ENCODE results near the gene SLC1A4. TPM values are rescaled to one million over a fixed set of nuclear protein-coding genes. Genes with fewer than 3 reads are reported as not detected.

SLC1A4 gene
- total and polyA plus RNA-seq, 2 donors from 2014 or later: 2.1 to 10.6 TPM

DNA sequence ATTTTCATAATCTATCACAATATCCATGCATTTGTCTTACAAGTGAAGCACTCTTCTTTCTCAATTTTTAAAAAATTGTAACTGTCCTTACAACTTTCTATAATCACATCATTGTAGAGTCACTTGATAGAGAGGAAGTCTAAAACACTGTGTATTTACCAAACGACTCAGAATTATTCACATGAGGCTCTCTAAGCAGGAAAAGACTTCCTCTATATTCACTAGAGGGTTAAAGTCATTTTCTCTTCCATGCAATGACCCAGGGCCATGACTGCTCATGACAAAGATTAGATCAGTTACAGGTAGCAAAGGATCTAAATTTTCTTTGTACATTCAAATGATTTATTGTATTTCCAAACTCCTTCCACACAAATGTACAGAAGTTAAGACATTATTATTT, 9.0 kb upstream of the SLC1A4 start:
- peaks cover 0 to 4% (median 0%) of the 10 kb centered on the region in 3 donors for H3K4me1 ChIP-seq (ENCODE audit: control insufficient read depth in 2 of 3, insufficient read depth in 2 of 3, low read depth in 1 of 3, low read length in 3 of 3)
- TF ChIP-seq, protein P1, sequence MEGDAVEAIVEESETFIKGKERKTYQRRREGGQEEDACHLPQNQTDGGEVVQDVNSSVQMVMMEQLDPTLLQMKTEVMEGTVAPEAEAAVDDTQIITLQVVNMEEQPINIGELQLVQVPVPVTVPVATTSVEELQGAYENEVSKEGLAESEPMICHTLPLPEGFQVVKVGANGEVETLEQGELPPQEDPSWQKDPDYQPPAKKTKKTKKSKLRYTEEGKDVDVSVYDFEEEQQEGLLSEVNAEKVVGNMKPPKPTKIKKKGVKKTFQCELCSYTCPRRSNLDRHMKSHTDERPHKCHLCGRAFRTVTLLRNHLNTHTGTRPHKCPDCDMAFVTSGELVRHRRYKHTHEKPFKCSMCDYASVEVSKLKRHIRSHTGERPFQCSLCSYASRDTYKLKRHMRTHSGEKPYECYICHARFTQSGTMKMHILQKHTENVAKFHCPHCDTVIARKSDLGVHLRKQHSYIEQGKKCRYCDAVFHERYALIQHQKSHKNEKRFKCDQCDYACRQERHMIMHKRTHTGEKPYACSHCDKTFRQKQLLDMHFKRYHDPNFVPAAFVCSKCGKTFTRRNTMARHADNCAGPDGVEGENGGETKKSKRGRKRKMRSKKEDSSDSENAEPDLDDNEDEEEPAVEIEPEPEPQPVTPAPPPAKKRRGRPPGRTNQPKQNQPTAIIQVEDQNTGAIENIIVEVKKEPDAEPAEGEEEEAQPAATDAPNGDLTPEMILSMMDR (IDR thresholded peaks at IDR 0.05; ENCODE audit: borderline replicate concordance, extremely low read depth, insufficient read depth): no peak
- FAIRE-seq: no peak
- no peak for DNase-seq
- no peak overlapping the region for H3K27ac ChIP-seq (ENCODE audit: low read depth in 2 of 2, low read length in 2 of 2)
- H3K9me3 ChIP-seq (ENCODE audit: control insufficient read depth in 2 of 3, insufficient read depth in 1 of 3, low read length in 3 of 3): no peaks in the 10 kb centered on the region
- no peak overlapping the region for H3K9ac ChIP-seq (ENCODE audit: low read length in 3 of 3)
- H3K27me3 ChIP-seq (ENCODE audit: control insufficient read depth, insufficient read depth, low read length): no peaks in the 10 kb centered on the region
- intact Hi-C loops (cut with DNase I): no loop called here
- H3K4me3 ChIP-seq (ENCODE audit: low read length in 3 of 3): no peak overlapping the region
- H3K36me3 ChIP-seq (ENCODE audit: control insufficient read depth in 2 of 3, insufficient read depth in 3 of 3, low read length in 3 of 3): no peaks in the 10 kb centered on the region

DNA sequence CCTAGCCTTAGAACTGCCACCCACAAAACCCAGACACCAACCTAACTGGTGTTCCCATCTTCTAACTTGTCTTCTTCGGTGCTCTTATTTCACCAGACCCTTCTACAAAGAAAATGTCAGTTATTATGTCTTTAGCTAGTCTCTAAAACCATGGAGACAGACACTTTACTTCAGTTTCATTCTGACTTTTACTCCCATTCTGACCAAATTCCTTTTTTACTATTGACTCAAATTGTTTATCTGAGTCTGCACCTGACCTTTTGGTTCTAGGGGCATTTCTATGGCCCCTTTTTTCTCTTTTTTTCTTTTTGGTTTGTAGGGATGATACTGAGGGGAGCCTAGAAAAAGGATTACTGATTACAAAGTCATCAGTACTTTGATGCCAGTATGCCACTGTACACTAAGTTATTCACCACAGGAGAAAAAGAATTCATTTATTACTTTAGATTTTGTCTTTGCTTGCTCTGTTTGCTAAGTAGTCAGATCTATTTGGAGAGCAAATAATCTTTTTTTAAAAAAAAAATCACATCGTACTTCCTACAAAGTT, 6.8 kb upstream of the SLC1A4 start:
- intact Hi-C loops (cut with DNase I): no loop called here
- Histone ChIP-seq H3K36me3 (ENCODE audit: control insufficient read depth in 2 of 3, insufficient read depth in 3 of 3, low read length in 3 of 3) (no peaks in the 10 kb centered on the region), H3K27ac (ENCODE audit: low read depth in 2 of 2, low read length in 2 of 2) (no peak overlapping the region), H3K4me1 (ENCODE audit: control insufficient read depth in 2 of 3, insufficient read depth in 2 of 3, low read depth in 1 of 3, low read length in 3 of 3) (no peaks in the 10 kb centered on the region), H3K4me3 (ENCODE audit: low read length in 3 of 3) (no peak overlapping the region), H3K9ac (ENCODE audit: low read length in 3 of 3) (no peak overlapping the region), H3K9me3 (ENCODE audit: control insufficient read depth in 2 of 3, insufficient read depth in 1 of 3, low read length in 3 of 3) (no peaks in the 10 kb centered on the region), H3K27me3 (ENCODE audit: control insufficient read depth, insufficient read depth, low read length) (no peaks in the 10 kb centered on the region)
- no peak for DNase-seq
- TF ChIP-seq, protein P1 (IDR thresholded peaks at IDR 0.05; ENCODE audit: borderline replicate concordance, extremely low read depth, insufficient read depth): no peak
- FAIRE-seq: no peak

DNA sequence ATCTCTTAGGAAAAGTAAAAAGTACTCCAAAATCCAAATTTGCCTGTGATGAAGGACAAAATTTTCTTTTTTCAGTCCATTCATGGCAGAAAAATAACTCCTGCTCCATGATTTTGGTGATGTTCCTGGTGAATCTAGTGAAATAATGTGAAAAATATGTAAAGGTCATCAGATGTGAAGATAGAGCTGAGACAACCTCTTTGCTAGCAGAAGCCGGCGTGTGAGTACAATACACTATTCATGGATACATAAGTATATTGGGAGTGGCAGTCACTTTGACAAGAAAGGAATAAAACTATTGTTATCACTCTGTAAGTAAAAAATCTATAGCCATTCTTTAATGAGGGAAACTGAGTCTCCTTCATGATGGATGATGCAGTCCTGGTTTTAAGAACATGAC, 6.3 kb upstream of the SLC1A4 start:
- Histone ChIP-seq H3K9me3 (ENCODE audit: control insufficient read depth in 2 of 3, insufficient read depth in 1 of 3, low read length in 3 of 3) (no peaks in the 10 kb centered on the region), H3K4me3 (ENCODE audit: low read length in 3 of 3) (no peak overlapping the region), H3K36me3 (ENCODE audit: control insufficient read depth in 2 of 3, insufficient read depth in 3 of 3, low read length in 3 of 3) (no peaks in the 10 kb centered on the region), H3K27ac (ENCODE audit: low read depth in 2 of 2, low read length in 2 of 2) (no peak overlapping the region), H3K9ac (ENCODE audit: low read length in 3 of 3) (no peak overlapping the region), H3K27me3 (ENCODE audit: control insufficient read depth, insufficient read depth, low read length) (no peaks in the 10 kb centered on the region), H3K4me1 (ENCODE audit: control insufficient read depth in 2 of 3, insufficient read depth in 2 of 3, low read depth in 1 of 3, low read length in 3 of 3) (no peaks in the 10 kb centered on the region)
- TF ChIP-seq, protein P1 (IDR thresholded peaks at IDR 0.05; ENCODE audit: borderline replicate concordance, extremely low read depth, insufficient read depth): no peak
- intact Hi-C loops (cut with DNase I): no loop called here
- no peak for DNase-seq
- no peak for FAIRE-seq

DNA sequence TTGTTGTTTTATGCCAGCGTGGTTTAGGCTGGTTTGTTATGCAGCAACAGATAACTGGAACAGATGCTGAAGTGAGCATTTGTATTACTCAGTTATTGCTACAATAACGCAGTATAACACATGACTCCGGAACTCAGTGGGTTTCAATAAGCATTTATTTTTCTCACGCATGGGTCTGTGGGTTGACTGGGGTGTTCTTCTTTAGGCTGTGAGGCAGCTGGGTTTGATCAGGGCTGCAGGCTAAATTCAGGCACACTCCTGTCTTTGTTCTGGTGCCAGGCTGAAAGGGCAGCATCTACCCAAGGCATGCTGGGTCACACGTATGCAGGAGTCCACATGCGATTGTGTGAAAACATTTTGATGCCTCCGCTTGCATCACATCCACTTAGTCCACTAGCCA, 3.8 kb upstream of the SLC1A4 start:
- Histone ChIP-seq H3K27me3 (ENCODE audit: control insufficient read depth, insufficient read depth, low read length) (no peaks in the 10 kb centered on the region), H3K4me1 (ENCODE audit: control insufficient read depth in 2 of 3, insufficient read depth in 2 of 3, low read depth in 1 of 3, low read length in 3 of 3) (peaks cover 0 to 4% (median 0%) of the 10 kb centered on the region in 3 donors), H3K4me3 (ENCODE audit: low read length in 3 of 3) (no peak overlapping the region), H3K27ac (ENCODE audit: low read depth in 2 of 2, low read length in 2 of 2) (no peak overlapping the region), H3K9me3 (ENCODE audit: control insufficient read depth in 2 of 3, insufficient read depth in 1 of 3, low read length in 3 of 3) (no peaks in the 10 kb centered on the region), H3K9ac (ENCODE audit: low read length in 3 of 3) (no peak overlapping the region), H3K36me3 (ENCODE audit: control insufficient read depth in 2 of 3, insufficient read depth in 3 of 3, low read length in 3 of 3) (no peaks in the 10 kb centered on the region)
- no peak for DNase-seq
- TF ChIP-seq, protein P1 (IDR thresholded peaks at IDR 0.05; ENCODE audit: borderline replicate concordance, extremely low read depth, insufficient read depth): no peak
- intact Hi-C loops (cut with DNase I): no loop called here
- no peak for FAIRE-seq
